ENCODE measurements around the gene ING5. TPM values are rescaled to one million over a fixed set of nuclear protein-coding genes. Genes with fewer than 3 reads are reported as not detected.
"Not testable (repeated sequence)": the region's sequence is repeated elsewhere in the genome, so short reads cannot be mapped to it uniquely, and the experiment has no call there.

The ING5 gene
- total RNA-seq, 4 donors from 2014 or later = 6.8 to 50.0 (median 27.9) TPM

- no peak for DNase-seq
- Histone ChIP-seq H3K36me3 (no peaks in the 10 kb centered on the region), H3K4me3 (no peak overlapping the region), H3K27ac (no peak overlapping the region), H3K4me1 (no peaks in the 10 kb centered on the region), H3K27me3 (no peaks in the 10 kb centered on the region), H3K9me3 (no peaks in the 10 kb centered on the region)
- intact Hi-C loops (cut with DNase I; ENCODE audit: low total_unique reads) = no loop called here
- TF ChIP-seq CTCF (IDR thresholded peaks at IDR 0.05) = no peak
- no peak for TF ChIP-seq POLR2A (IDR thresholded peaks at IDR 0.05)
Observed at GRCh38 chr2:241741016-241741415, 39.2 kb downstream of the ING5 start.

GRCh38 chr2:241742320-241742939 lies 40.6 kb downstream of the ING5 start:
- H3K9me3 ChIP-seq = no peaks in the 10 kb centered on the region

DNA sequence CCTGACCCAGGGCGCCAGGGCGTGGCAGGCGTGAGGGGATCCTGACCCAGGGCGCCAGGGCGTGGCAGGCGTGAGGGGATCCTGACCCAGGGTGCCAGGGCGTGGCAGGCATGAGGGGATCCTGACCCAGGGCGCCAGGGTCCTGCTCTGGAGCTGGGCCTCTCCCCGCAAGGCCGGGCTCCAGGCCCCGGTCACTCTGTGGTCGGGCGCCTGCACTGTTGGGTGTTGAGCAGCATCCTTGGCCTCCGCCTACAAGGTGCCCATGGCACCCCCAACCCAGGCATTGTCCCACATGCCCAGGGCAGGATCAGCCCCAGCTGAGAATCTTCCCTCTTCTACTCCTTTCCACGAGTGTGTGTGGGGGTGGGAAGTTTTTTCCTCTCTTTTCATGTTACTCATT lies 41.2 kb downstream of the ING5 start:
- H3K9me3 ChIP-seq; H3K36me3 ChIP-seq; intact Hi-C loops (cut with DNase I; ENCODE audit: low total_unique reads); H3K27me3 ChIP-seq; H3K27ac ChIP-seq; DNase-seq; H3K4me1 ChIP-seq; H3K4me3 ChIP-seq: not testable (repeated sequence)

More at GRCh38 chr2:241742320-241742939, 40.6 kb downstream of the ING5 start:
- TF ChIP-seq CTCF (IDR thresholded peaks at IDR 0.05) (no peak), POLR2A (IDR thresholded peaks at IDR 0.05) (no peak)
- no peaks in the 10 kb centered on the region for H3K36me3 ChIP-seq
- DNase-seq = no peak
- intact Hi-C loops (cut with DNase I; ENCODE audit: low total_unique reads) = no loop called here
- no peaks in the 10 kb centered on the region for H3K4me1 ChIP-seq
- no peaks in the 10 kb centered on the region for H3K27me3 ChIP-seq
- H3K4me3 ChIP-seq = no peak overlapping the region
- no peak overlapping the region for H3K27ac ChIP-seq

- no peak for DNase-seq
- no peaks in the 10 kb centered on the region for H3K27me3 ChIP-seq
- intact Hi-C loops (cut with DNase I; ENCODE audit: low total_unique reads) = no loop called here
- H3K4me3 ChIP-seq = no peak overlapping the region
- TF ChIP-seq POLR2A (IDR thresholded peaks at IDR 0.05) = no peak
- no peak for TF ChIP-seq CTCF (IDR thresholded peaks at IDR 0.05)
- no peaks in the 10 kb centered on the region for H3K36me3 ChIP-seq
- H3K9me3 ChIP-seq = no peaks in the 10 kb centered on the region
- no peaks in the 10 kb centered on the region for H3K4me1 ChIP-seq
- no peak overlapping the region for H3K27ac ChIP-seq
Observed at GRCh38 chr2:241743620-241744019, 41.8 kb downstream of the ING5 start.

DNA sequence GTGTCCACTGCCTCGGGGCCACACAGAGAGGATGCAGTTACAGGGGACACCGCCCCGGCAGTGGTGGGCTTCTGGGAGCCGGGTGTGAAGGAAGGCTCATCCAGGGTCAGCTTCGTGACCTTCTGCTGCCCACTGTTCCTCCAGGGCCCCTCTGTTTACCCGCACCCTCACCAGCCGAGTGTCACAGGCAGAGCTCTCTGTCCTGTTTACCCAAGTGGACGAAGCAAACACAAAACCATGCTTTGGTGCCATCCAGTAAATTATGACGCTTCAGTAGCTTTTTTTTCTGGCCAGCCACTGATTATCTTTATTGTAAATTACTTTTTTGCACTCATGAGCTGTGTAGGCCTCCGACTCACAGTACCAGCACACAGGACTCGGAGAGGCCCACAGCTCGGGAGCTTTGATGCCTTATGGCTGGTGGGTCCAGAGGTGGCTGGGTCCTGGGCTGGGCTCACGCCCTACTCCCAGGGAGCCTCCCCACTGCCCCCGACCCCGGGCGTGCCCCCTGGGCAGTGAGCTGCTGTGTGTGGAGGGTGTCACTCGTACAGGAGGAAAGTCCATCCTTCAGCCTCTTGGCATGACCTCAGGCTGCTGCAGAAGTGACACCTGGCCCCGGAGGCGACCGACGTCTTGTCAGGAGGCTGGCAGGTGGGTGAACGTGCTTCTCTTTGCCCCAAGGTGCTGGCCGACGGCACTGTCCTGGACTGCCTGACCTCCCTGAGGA lies 42.4 kb downstream of the ING5 start:
- no peaks in the 10 kb centered on the region for H3K36me3 ChIP-seq
- no peak for DNase-seq
- H3K9me3 ChIP-seq = no peaks in the 10 kb centered on the region
- intact Hi-C loops (cut with DNase I; ENCODE audit: low total_unique reads) = no loop called here
- no peak for TF ChIP-seq CTCF (IDR thresholded peaks at IDR 0.05)
- no peak overlapping the region for H3K27ac ChIP-seq
- H3K27me3 ChIP-seq = no peaks in the 10 kb centered on the region
- H3K4me1 ChIP-seq = no peaks in the 10 kb centered on the region
- H3K4me3 ChIP-seq = no peak overlapping the region

Measured in uterus (tissue), 4 donors.